K562 (cell line): ENCODE data around the gene SYNGR4. TPM values are rescaled to one million over a fixed set of nuclear protein-coding genes. Genes with fewer than 3 reads are reported as not detected.

Experiments
- CAMTA2 ChIP-seq: fragments of 250-450 bp; sonication (Bioruptor Pico); conservative IDR thresholded peaks from 2 replicates; pipeline ENCODE4 v1.5.1; 2022
- CC2D1A ChIP-seq: fragments of 450-650 bp; IDR thresholded peaks from 2 replicates; pipeline ENCODE4 v1.6.1; 2017; ENCODE audit warnings: mild to moderate bottlenecking
- CREB3L1 ChIP-seq: fragments of 450-650 bp; IDR thresholded peaks from 2 replicates; pipeline ENCODE4 v1.6.1; 2014; ENCODE audit warnings: low read depth, mild to moderate bottlenecking, moderate library complexity, borderline replicate concordance
- GTF2A2 ChIP-seq: IDR thresholded peaks from 2 replicates; pipeline ENCODE4 v1.6.1; 2016; ENCODE audit warnings: mild to moderate bottlenecking, missing genetic modification characterization, missing compliant biosample characterization
- HDAC3 ChIP-seq: fragments of 450-650 bp; IDR thresholded peaks from 2 replicates; pipeline ENCODE4 v1.6.1; 2018; ENCODE audit warnings: borderline replicate concordance, mild to moderate bottlenecking, moderate library complexity; ENCODE audit not compliant: partially characterized antibody
- HDGF ChIP-seq: fragments of 450-650 bp; IDR thresholded peaks from 2 replicates; pipeline ENCODE4 v1.6.1; 2016
- JUND ChIP-seq, 2 experiments: IDR thresholded peaks; 2 replicates in 1 of 2; 3 replicates in 1 of 2; pipeline ENCODE4 v1.6.1; 2011; ENCODE audit warnings: borderline replicate concordance in 2 of 2, low read depth in 2 of 2, low read length in 2 of 2, improper control_type of control experiment in 1 of 2, missing biosample characterization in 1 of 2, missing genetic modification characterization in 1 of 2, missing genetic modification reagents in 1 of 2
- MCM3 ChIP-seq: fragments of 450-650 bp; IDR thresholded peaks from 2 replicates; pipeline ENCODE4 v1.6.1; 2016
- PHB ChIP-seq: fragments of 250-450 bp; sonication (Bioruptor Pico); IDR thresholded peaks from 2 replicates; pipeline ENCODE4 v1.5.0; 2021
- SNRNP70 ChIP-seq: fragments of 200-400 bp; formaldehyde crosslinking; optimal IDR thresholded peaks from 2 replicates; pipeline ENCODE3; 2017; ENCODE audit warnings: low read depth, low read length
- SP1 ChIP-seq: sonication (generic); formaldehyde crosslinking; IDR thresholded peaks from 2 replicates; pipeline ENCODE4 v1.8.1; 2022; ENCODE audit warnings: mild to moderate bottlenecking, missing genetic modification reagents
- VEZF1 ChIP-seq: fragments of 200-800 bp; sonication (Bioruptor generic); IDR thresholded peaks from 2 replicates; pipeline ENCODE4 v1.6.1; 2017; ENCODE audit warnings: missing genetic modification characterization, missing compliant biosample characterization
- ZBTB2 ChIP-seq: fragments of 450-650 bp; IDR thresholded peaks from 2 replicates; pipeline ENCODE4 v1.6.1; 2016; ENCODE audit warnings: antibody characterized with exemption
- ZBTB33 ChIP-seq: sonication (generic); formaldehyde crosslinking; IDR thresholded peaks from 2 replicates; pipeline ENCODE4 v1.8.1; 2023; ENCODE audit warnings: mild to moderate bottlenecking, missing genetic modification reagents
- ZNF146 ChIP-seq: IDR thresholded peaks from one replicate; pipeline ENCODE4 v1.6.1; 2018; ENCODE audit warnings: missing compliant biosample characterization; ENCODE audit not compliant: unreplicated experiment
- ZNF639 ChIP-seq, 2 experiments: fragments of 200-800 bp in 1 of 2; sonication (Bioruptor generic) in 1 of 2; sonication (generic) in 1 of 2; formaldehyde crosslinking in 1 of 2; IDR thresholded peaks in 1 of 2; conservative IDR thresholded peaks in 1 of 2; 2 replicates each; pipeline versions ENCODE4 v1.5.0 to v1.6.1; 2016 to 2020; ENCODE audit warnings: missing compliant biosample characterization in 1 of 2, missing genetic modification characterization in 1 of 2, missing genetic modification reagents in 1 of 2
- ZNF707 ChIP-seq: fragments of 250-450 bp; sonication (Bioruptor Pico); conservative IDR thresholded peaks from 2 replicates; pipeline ENCODE4 v1.8.0; 2022; ENCODE audit warnings: inconsistent platforms, mild to moderate bottlenecking, moderate library complexity
- ZNF766 ChIP-seq: fragments of 200-800 bp; sonication (Bioruptor generic); conservative IDR thresholded peaks from 2 replicates; pipeline ENCODE4 v1.6.1; 2016; ENCODE audit warnings: missing genetic modification characterization, missing compliant biosample characterization
- ZNF77 ChIP-seq: fragments of 250-450 bp; sonication (Bioruptor Pico); IDR thresholded peaks from 2 replicates; pipeline ENCODE4 v1.5.0; 2020
- polyA plus RNA-seq, 8 experiments: library from polyadenylated mRNA; depleted of rRNA in 4 of 8; stranded (reverse) in 5 of 8; unstranded in 3 of 8; fragments of >200 nt; fragmentation: Nextera tagmentation in 2 of 8; fragmentation: Illumina TruSeq in 1 of 8; extraction: Ambion mirVana in 2 of 8; extraction: Trizol in 1 of 8; gene quantifications; 2 replicates each; pipeline versions ENCODE4 v1.2.1 to v1.2.3, GENCODE V29; 2011 to 2014; ENCODE audit warnings: inconsistent platforms in 1 of 8, missing spikeins in 1 of 8
- total RNA-seq, 7 experiments: library from RNA; depleted of rRNA in 6 of 7; stranded (reverse); fragments of >200 nt in 6 of 7; fragmentation: Illumina TruSeq in 2 of 7; extraction: Trizol in 2 of 7; gene quantifications; 2 replicates each; pipeline versions ENCODE4 v1.2.1 to v1.2.3, GENCODE V29; 2011 to 2021; ENCODE audit warnings: low replicate concordance in 1 of 7

SYNGR4 gene
- total and polyA plus RNA-seq, 9 of the 15 experiments (the other 6 are each of a cell fraction or from before 2014, with no cell fraction given) = 0.07 to 0.14 TPM; not detected in 7

- TF ChIP-seq ZBTB2 (0 out of 2 replicates have a peak, but pooled peaks have one; percentile 20), VEZF1 (CRISPR knock-in tag) (no peak; the same call in 1 of the 2 replicates), CREB3L1 (peak; percentile 43; the same call in 1 of the 2 replicates), ZNF77 (CRISPR knock-in tag) (no peak), ZNF146 (CRISPR knock-in tag) (no peak), SNRNP70 (no peak), CC2D1A (no peak; the same call in 1 of the 2 replicates), PHB (CRISPR knock-in tag) (0 out of 2 replicates have a peak, but pooled peaks have one; percentile 19), CAMTA2 (CRISPR knock-in tag) (peak; percentile 87; the same call in 1 of the 2 replicates), HDGF (no peak), JUND (IDR thresholded peaks at IDR 0.05; ENCODE audit: borderline replicate concordance, low read depth, low read length) (0 out of 2 replicates have a peak, but pooled peaks have one; percentile 35), JUND (tag; IDR thresholded peaks at IDR 0.05; ENCODE audit: borderline replicate concordance, low read depth, low read length) (peak; percentile 64; the same call in 1 of the 3 replicates), ZNF707 (no peak), MCM3 (no peak), GTF2A2 (tag) (no peak), HDAC3 (no peak), ZNF639 (CRISPR knock-in tag; conservative IDR thresholded peaks at IDR 0.05 in 1 of 2, IDR thresholded peaks at IDR 0.05 in 1 of 2) (no peak; a peak in 1 of 4 replicates), ZNF766 (CRISPR knock-in tag) (no peak; the same call in 1 of the 2 replicates), ZBTB33 (no peak), SP1 (CRISPR knock-in tag) (peak; percentile 82)
These were observed 31.3 kb upstream of the SYNGR4 start (continued) for GRCh38 chr19:48332662-48333466.
